ENCODE measurements around the gene SLC35B4. TPM values are rescaled to one million over a fixed set of nuclear protein-coding genes. Genes with fewer than 3 reads are reported as not detected.

The SLC35B4 gene
- total RNA-seq, 2 donors from 2014 or later: 12.6 to 18.1 TPM

GRCh38 chr7:134355004-134355525 lies 38.3 kb upstream of the SLC35B4 start:
- ATAC-seq (ENCODE audit: insufficient number of reproducible peaks, low FRiP score, low read depth) (no peak), DNase-seq (ENCODE audit: low spot score) (no peak)
- TF ChIP-seq CTCF (IDR thresholded peaks at IDR 0.05): no peak
- H3K4me1 ChIP-seq (ENCODE audit: control insufficient read depth in 1 of 2, low read depth in 2 of 2): no peaks in the 10 kb centered on the region
- no peaks in the 10 kb centered on the region for H3K27me3 ChIP-seq (replicated peaks; ENCODE audit: insufficient read depth)
- H3K9me3 ChIP-seq: no peaks in the 10 kb centered on the region
- H3K27ac ChIP-seq: no peak overlapping the region
- no peak overlapping the region for H3K4me3 ChIP-seq
- H3K36me3 ChIP-seq: no peaks in the 10 kb centered on the region

GRCh38 chr7:134353411-134353810 lies 36.7 kb upstream of the SLC35B4 start:
- ATAC-seq (ENCODE audit: insufficient number of reproducible peaks, low FRiP score, low read depth): no peak
- no peak overlapping the region for H3K27ac ChIP-seq
- no peaks in the 10 kb centered on the region for H3K4me1 ChIP-seq (ENCODE audit: control insufficient read depth in 1 of 2, low read depth in 2 of 2)
- DNase-seq (ENCODE audit: low spot score): no peak
- no peaks in the 10 kb centered on the region for H3K27me3 ChIP-seq (replicated peaks; ENCODE audit: insufficient read depth)
- no peak for TF ChIP-seq CTCF (IDR thresholded peaks at IDR 0.05)
- no peaks in the 10 kb centered on the region for H3K9me3 ChIP-seq
- no peaks in the 10 kb centered on the region for H3K36me3 ChIP-seq
- no peak overlapping the region for H3K4me3 ChIP-seq

GRCh38 chr7:134351424-134351823 lies 34.7 kb upstream of the SLC35B4 start:
- Histone ChIP-seq H3K27me3 (replicated peaks; ENCODE audit: insufficient read depth) (no peaks in the 10 kb centered on the region), H3K9me3 (no peaks in the 10 kb centered on the region), H3K4me1 (ENCODE audit: control insufficient read depth in 1 of 2, low read depth in 2 of 2) (no peaks in the 10 kb centered on the region), H3K36me3 (no peaks in the 10 kb centered on the region), H3K4me3 (no peak overlapping the region), H3K27ac (no peak overlapping the region)
- TF ChIP-seq CTCF (IDR thresholded peaks at IDR 0.05): no peak
- DNase-seq (ENCODE audit: low spot score) (no peak), ATAC-seq (ENCODE audit: insufficient number of reproducible peaks, low FRiP score, low read depth) (no peak)

GRCh38 chr7:134350709-134351108 lies 34.0 kb upstream of the SLC35B4 start:
- Histone ChIP-seq H3K27me3 (replicated peaks; ENCODE audit: insufficient read depth) (no peaks in the 10 kb centered on the region), H3K36me3 (no peaks in the 10 kb centered on the region), H3K27ac (no peak overlapping the region), H3K4me3 (no peak overlapping the region), H3K9me3 (no peaks in the 10 kb centered on the region), H3K4me1 (ENCODE audit: control insufficient read depth in 1 of 2, low read depth in 2 of 2) (no peaks in the 10 kb centered on the region)
- TF ChIP-seq CTCF (IDR thresholded peaks at IDR 0.05): no peak
- DNase-seq (ENCODE audit: low spot score) (no peak), ATAC-seq (ENCODE audit: insufficient number of reproducible peaks, low FRiP score, low read depth) (no peak)

- Histone ChIP-seq H3K4me3 (no peak overlapping the region), H3K27ac (no peak overlapping the region), H3K27me3 (replicated peaks; ENCODE audit: insufficient read depth) (no peaks in the 10 kb centered on the region), H3K36me3 (no peaks in the 10 kb centered on the region), H3K9me3 (no peaks in the 10 kb centered on the region), H3K4me1 (ENCODE audit: control insufficient read depth in 1 of 2, low read depth in 2 of 2) (no peaks in the 10 kb centered on the region)
- no peak for TF ChIP-seq CTCF (IDR thresholded peaks at IDR 0.05)
- ATAC-seq (ENCODE audit: insufficient number of reproducible peaks, low FRiP score, low read depth) (no peak), DNase-seq (ENCODE audit: low spot score) (no peak)
Measured at GRCh38 chr7:134347567-134347966, 30.8 kb upstream of the SLC35B4 start.
